Lung microvascular endothelial cell (primary cell): ENCODE measurements around the gene SRCIN1. TPM values are rescaled to one million over a fixed set of nuclear protein-coding genes. Genes with fewer than 3 reads are reported as not detected.
"Not testable (repeated sequence)": the region's sequence is repeated elsewhere in the genome, so short reads cannot be mapped to it uniquely, and the experiment has no call there.

ENCODE experiments used
- DNase-seq, 2 donors: peaks; one replicate each; pipeline versions ENCODE4 v3.0.0 to v3.0.0-alpha.2; 2010; ENCODE audit warnings: low read depth in 2 of 2
- total RNA-seq: library from RNA; depleted of rRNA; stranded (reverse); fragments of >200 nt; gene quantifications from 2 replicates; pipeline ENCODE4 v1.2.1, GENCODE V29; 2014

Gene SRCIN1
- total RNA-seq, 1 donor from 2014 or later, result under 0.01 TPM

DNA sequence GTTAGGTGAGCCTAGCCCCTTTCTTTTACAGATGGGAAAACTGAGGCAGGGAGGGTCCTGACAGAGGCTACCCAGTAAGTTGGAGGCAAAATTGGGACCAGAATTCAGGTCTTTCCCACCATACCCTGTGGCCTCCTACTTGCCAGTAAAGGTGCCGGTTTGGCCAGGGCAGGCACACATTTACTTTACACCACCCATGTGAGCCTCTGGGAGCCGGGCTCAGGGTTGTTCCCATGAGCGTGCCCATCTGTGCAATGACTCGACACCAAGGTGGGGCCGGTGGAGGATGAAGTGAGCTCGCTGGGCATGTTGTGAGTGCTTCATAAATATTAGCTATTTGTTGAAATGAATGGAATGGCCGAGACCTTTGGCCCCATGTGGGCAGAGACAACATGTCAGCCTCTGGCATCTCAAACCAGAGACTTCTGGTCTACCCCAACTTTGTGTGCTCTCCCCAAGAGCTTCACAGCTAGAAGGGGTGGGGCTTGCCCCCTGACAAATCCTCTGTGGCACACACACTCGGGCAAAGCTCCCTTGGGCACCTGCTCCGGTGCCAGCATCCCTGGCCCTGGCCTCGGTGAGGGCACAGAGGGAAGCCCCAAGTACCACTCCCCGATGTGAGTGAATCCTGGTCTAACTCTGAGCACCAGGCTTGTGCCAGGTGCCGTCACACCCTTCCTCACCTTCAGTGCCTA lies 60.1 kb downstream of the SRCIN1 start:
- DNase-seq, result no peak

GRCh38 chr17:38544839-38545209 lies 60.9 kb downstream of the SRCIN1 start:
- no peak for DNase-seq

DNA sequence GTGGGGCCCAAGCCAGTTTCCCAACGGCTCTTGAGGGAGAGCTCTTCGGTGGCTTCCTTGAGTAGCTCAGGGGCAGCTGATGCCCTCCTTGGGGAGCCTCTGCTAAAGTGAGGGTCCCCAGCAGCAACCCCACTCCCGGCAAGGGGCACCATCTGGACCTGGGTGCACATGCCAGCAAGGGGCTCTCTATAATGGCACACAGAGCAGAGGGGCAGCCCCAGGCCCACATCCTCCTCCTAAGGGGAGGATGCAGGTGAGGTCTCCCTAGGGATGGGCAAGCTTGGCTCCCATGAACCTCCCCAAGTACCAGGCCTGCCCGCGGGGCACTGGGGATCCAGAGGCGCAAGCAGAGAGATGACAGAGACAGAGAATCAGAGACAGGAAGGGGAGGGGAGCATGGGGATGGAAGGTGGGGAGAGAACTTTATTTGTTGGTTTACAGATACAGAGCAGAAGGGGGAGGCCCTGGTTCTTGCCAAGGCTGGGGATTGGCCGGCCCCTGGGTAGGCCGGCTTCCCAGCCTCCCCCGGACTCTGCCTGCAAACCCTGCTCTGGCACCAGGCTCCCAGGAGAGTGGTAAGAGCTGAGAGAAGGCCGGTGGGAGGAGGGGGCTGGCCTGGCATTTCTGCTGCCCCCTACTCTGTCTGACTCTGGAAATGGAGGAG lies 61.4 kb downstream of the SRCIN1 start:
- DNase-seq, result no peak

GRCh38 chr17:38543403-38544174 lies 62.2 kb downstream of the SRCIN1 start:
- no peak for DNase-seq

DNA sequence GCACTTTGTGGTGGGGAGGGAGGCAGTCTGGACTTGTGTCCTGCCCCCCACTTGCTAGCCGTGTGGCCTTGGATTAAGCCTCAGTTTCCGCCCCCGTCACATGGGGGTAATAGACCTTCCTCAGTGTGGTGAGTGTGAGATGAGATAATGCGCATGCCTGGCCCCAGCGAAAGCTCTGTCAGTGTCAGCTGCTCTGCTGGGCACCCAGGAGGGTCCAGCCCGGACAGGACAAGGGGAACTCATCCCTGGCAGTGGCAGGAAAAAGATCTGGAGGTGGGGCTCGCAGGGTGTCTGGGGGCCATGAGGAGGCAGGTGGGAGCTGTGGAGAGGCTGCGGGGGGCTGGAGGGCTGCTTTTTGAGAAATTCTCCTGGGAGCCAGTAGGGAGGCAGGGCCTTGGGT lies 63.5 kb downstream of the SRCIN1 start:
- no peak for DNase-seq

DNA sequence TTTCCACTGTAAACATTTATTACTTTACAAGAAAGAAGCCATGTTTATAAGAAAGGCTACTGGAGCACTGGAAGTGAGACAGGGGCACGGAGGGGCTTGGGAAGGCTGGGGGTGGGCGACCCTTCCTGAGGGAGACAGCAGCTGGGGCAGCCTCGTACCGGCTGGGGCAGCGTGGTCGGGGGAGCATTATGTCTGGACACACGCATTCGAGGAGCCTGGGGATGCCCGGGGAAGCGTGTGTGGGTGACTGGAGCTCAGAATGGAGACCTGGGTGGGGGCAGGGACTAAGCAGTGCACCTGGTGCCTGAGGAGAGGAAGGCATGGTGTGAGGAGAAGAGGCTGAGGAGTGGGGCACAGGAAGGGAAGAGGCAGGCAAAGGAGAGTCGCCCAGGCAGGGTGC lies 64.5 kb downstream of the SRCIN1 start:
- no peak for DNase-seq

GRCh38 chr17:38540514-38541045 lies 65.2 kb downstream of the SRCIN1 start:
- no peak for DNase-seq

- DNase-seq, result no peak
Observed at GRCh38 chr17:38539386-38539785, 66.4 kb downstream of the SRCIN1 start.

GRCh38 chr17:38538906-38539305 lies 66.8 kb downstream of the SRCIN1 start:
- no peak for DNase-seq

- no peak for DNase-seq
Observed at GRCh38 chr17:38536661-38537060, 69.1 kb downstream of the SRCIN1 start.

DNA sequence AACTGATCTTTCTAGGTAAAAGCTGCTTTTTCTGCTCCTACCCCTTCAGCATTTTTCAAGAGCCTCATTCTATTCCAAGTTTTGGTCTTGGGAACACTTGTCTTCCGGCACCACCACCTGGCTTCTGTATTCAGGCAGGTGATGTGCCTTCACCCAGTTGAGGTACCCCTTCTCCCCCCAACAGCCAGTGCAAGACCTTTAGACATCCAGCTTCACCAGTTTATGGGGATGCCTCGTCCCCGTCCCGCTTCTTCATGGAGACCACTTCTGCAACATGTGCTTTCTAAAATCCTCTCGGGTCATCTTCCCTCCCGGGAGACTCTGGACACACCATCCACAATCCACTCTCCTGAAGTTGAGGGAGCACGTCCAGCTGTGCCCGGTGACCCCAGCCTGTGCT lies 69.9 kb downstream of the SRCIN1 start:
- DNase-seq, result no peak

- DNase-seq, result no peak
Observed at GRCh38 chr17:38534498-38534885, 71.3 kb downstream of the SRCIN1 start.

DNA sequence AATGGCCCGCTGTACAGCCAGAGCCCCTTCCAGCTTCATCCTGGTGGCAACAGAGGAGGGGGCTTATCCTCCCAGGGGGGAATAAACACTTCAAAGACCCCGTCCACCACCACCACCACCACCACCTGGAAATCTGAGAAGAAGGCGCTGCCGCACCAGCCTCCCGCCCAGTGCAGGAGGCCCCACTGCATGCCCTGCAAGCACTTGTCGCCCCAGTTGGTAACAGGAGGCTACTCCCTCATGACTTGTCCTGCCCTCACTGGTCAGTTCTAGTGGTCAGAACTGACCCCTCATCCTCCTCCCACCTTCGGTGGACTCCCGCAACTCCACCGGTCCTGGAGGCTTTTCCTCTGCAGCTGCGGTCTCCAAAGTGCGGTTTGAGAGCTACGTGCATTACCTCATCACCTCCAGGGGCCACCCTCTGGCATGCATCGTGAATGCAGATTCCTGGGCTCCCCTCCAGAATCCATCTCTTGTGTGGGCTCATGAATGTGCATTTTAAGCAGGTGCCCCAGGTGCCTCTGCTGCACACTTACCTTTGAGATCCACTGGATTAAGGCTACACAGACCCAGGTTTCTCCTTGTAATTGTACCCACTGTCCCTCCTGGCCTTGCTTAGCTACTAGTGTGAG lies 71.8 kb downstream of the SRCIN1 start:
- DNase-seq, result no peak

GRCh38 chr17:38533241-38533640 lies 72.5 kb downstream of the SRCIN1 start:
- no peak for DNase-seq

GRCh38 chr17:38532451-38532850 lies 73.3 kb downstream of the SRCIN1 start:
- DNase-seq, result no peak

DNA sequence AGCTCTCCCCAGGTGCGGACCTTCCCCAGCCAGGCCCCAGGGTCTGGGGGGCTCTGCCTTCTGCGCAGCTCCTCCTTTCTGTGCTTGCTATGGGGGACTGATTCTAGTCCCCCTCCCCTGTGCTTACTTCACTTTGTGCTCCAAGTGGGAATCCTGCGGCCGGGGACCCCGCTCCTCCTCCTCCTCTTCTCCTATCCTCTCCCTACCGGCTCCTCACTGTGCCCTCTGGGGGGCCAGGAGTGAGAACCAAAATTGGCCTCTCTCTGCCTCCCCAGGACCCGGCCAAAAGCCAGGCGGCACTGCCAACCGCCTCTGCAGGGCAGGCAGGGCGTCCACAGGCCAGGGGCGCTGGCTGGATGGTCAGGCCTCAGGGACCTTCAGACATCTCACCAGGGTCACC lies 74.0 kb downstream of the SRCIN1 start:
- DNase-seq, result not testable (repeated sequence)

DNA sequence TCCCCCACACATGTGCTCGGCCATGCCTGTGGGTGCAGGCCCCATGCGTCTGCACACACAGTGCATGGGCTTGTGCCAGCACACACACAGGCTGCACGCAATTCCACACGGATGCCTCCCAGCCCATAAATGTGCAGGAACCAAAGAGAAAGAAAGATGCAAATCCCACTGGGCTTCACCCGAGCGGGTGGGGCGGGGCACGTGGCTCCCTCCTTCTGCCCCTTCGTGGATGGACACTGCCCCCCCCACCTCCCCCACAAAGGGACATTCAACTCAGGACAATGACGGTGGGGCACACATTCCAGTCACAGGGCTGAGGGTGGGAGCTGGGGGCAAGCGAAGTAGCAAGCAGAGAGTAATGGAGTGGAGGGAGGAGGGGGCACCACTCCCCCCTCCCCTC lies 74.9 kb downstream of the SRCIN1 start:
- DNase-seq, result not testable (repeated sequence)

DNA sequence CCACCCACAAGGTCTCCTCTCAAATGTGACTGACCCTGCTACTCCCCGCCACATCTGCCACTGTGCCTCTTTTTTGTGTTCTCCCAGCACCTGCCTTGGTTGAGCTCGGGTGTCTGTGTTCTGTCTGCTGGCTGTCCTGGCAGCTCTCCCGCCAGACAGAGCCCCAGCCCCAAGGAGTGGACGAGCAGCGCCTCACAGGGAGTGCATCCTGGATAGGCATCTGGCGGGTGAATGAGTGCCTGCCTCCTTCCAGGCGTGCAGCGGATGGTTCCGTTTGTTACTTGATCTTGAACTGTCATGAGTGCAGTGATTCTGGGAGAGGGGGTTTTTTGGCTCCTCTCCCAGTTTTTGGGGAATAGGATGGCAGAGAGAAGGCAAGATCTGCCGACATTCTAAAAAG lies 77.6 kb downstream of the SRCIN1 start:
- DNase-seq, result not testable (repeated sequence)

- DNase-seq, result not testable (repeated sequence)
Observed at GRCh38 chr17:38526526-38526925, 79.2 kb downstream of the SRCIN1 start.

GRCh38 chr17:38512473-38513058 lies 93.2 kb downstream of the SRCIN1 start:
- DNase-seq, result no peak
